ENCODE measurements around the gene TCEA2.
A peak's percentile ranks its signal among the peaks of the same experiment; 100 is the strongest.

The TCEA2 gene

DNA sequence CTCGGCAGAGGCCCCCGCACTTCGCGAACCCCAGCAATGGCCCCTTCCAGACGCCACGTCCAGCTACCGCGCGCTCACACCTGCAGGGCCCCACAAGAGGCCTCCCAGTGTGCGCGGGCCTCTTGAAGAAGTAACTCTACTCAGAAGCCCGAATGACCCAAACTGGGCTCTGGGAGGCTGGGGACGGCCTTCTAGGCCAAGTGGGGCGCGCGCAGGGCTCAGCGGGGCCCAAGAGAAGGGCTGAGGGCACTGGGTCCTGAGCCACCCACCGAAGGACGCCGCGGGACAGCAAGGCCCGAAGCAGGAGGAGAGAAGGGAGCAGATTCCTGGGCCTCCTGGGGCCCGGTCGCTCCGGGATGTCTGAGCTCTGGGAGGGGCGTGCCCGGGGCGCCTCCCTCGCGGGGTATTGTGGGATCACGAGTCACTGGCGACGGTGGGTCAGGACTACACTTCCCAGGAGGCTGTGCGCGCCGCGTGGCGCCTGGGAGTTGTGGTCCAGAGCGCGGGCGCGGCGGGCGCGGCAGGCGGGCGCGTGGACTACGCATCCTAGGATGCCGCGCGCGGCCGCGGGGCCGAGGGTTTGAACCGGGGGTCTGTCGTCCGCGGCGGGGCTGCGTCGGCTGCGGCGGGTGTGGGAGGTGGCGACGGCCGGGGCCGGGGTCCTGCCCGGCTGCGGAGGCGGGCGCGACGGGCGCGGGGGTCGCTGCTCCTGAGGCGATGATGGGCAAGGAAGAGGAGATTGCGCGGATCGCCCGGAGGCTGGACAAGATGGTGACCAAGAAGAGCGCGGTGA lies at the start of gene TCEA2:
Gene TCEA2 (plus strand): TSS at position 603 of the 793 bp plus-strand sequence. CDS start 115 bp downstream, at position 718.
- peak; percentile 95 for DNase-seq

DNA sequence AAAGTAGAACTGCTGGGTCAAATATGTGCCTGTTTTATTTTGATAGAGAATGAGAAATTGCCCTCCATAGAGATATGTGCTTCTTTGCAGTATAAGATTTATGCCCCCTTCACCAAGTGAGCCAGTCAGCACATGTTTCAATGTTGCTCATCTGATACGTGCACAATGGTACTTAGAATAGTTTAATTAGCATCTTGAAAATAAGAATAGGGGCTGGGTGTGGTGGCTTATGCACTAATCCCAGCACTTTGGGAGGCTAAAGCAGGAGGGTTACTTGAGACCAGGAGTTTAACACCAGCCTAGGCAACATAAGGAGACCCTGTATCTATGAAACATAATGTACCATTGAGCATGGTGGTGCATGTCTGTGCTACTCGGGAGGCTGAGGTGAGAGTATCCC lies 47.4 kb upstream of the TCEA2 start:
- no peak for DNase-seq

DNA sequence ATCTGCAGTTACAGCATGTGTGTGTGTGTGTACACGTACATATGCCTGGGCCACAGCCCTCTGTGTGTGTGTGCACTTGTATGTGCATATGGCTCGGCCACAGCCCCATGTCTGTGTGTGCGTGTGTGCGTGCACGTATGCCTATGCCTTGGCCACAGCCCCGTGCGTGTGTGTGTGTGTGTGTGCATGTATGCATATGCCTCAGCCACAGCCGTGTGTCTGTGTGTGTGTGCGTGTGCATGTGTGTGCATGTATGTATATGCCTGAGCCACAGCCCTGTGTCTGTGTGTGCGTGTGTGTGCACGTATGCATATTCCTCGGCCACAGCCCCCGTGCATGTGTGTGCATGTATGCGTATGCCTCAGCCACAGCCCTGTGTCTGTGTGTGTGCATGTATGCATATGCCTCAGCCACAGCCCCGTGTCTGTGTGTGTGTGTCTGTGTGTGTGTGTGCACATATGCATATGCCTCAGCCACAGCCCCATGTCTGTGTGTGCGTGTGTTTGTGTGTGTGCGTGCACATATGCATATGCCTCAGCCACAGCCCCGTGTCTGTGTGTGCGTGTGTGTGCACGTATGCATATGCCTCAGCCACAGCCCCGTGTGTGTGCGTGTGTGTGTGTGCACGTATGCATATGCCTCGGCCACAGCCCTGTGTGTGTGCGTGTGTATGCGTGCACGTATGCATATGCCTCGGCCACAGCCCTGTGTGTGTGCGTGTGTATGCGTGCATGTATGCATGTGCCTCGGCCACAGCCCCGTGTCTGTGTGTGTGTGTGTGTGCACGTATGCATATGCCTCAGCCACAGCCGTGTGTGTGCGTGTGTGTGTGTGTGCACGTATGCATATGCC lies 41.6 kb upstream of the TCEA2 start:
- no peak for DNase-seq

DNA sequence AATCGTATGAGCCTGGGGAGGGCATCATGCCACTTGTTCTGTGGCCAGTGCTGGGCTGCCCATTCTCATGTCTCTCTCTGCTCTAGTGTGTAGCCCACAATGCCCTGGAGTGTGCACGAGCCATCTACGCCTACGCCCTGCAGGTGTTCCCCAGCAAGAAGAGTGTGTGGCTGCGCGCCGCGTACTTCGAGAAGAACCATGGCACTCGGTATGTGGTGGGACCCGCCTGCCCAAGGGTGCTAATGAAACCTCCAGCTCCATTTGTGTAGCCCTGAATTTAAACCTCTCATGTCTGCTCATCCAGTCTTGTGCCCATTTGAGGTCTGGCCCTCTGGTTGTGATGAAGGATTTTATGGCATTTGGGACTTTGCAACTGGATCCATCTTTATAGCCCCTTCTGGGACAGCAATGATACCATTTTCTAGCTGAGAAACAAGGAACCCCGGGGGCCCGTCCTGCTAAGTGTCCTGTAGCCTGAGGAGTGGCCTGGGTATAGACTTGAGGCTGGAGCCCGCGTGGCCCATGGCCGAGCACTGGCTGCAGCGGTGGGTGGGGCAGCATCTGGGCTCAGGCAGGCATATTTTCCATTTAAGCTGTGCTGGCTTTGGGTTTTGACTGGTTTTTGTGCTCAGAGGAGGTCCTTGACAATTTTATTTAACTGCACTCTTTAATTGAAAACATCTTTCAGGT lies 40.2 kb upstream of the TCEA2 start:
- no peak for DNase-seq

DNA sequence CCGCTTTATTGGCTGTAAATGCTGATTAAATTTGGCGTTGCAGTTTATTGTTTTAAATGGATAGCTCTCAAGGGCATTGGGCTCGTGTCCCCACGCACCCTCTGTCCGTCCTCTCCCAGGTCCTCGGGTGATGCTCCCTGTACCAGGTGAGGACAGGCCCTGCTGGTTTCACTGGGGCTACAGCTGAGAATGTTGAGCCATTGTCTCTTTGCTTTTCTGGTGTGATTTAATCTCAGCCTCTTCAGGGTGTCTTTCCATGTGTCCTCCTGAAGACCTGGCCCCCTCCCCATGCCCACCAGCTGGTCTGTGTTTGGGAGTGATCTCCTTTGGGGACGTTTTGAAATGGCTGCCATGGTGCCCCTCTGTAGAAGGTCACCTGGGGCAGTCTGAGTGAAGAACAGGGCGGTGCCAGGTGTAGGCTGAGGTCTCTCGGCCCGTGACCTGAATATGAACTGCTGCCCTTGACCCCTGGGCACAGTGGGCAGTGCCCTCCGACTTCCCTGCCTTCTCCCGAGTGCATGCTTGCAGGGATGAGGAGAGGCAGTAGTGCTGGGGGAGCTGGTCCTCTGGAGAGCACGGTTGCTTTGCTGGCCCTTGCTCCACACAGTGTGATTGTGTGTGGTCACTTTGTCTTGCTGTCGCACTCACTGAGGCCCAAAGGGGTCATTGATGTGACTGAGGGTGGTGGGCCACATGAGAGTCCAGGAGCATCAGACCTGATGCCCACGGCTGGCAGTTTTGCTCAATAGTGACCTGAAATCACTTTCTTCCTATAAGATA lies 39.4 kb upstream of the TCEA2 start:
- DNase-seq, result no peak

DNA sequence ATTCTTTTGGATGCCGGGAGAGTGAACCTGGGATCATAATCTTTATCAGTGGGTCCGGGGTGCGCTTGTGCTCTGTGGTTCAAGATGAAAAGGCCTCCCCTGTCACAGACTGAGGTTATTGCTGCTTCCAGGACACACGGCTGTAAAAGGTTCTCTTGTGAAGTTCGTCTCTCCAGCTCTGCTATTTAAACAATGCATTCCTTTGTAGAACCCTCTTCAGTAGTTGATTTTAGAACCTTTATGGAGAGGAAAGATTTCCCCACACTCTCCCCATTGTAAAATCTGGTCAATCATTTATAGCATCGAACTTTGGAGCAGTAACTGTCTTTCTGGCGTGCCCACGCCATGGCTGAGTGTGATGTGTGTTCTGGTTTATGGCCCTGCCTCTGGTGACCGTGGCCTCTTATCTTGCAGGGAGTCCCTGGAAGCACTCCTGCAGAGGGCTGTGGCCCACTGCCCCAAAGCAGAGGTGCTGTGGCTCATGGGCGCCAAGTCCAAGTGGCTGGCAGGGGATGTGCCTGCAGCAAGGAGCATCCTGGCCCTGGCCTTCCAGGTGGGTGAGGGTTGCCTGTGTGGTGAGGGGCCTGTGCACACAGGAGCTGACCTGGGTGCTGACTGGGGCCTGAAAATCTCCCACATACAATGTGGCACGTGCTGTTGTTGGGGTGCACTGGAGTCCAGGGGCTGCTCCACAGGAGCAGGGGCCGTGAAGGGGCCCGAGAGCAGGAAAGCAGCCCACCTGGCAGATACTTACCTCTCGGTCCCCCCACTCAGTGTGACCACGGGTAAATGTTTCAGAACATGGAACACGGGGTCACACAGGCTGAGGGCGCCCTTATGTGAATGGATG lies 38.6 kb upstream of the TCEA2 start:
- DNase-seq, result no peak

DNA sequence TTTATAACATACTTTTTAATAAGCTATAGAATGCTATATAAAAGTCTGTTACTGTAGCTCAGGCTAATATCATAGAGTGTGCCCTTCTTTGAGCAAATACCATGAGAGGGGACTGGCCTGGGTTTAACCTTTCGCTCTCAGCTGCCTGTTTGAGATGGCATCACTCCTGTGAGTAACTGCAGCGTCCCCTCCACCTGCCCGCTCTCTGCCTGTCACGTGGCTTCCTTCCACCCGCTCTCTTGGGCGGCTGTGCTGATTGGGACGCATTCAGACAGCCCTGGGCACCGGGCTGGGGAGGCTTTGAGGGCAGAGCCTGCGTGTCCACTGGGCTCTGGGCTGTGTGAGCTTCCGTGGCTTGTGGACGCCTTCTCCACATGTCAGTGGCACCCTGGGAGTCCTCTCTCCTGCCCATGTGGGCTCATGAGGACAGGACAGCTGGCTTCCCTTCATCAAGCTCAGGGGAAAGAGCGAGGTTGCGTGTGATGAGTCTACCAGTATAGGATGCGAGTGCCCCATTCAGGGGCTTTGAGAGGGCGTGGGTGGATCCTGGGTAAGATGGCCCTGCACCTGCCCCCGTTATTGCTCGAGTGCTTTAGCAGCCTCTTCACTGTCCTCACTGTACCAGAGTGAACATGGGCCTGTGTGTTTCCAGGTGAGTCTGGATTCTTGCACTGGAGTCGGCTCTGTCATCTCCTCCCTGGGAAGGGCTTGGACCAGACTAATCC lies 37.7 kb upstream of the TCEA2 start:
- no peak for DNase-seq

DNA sequence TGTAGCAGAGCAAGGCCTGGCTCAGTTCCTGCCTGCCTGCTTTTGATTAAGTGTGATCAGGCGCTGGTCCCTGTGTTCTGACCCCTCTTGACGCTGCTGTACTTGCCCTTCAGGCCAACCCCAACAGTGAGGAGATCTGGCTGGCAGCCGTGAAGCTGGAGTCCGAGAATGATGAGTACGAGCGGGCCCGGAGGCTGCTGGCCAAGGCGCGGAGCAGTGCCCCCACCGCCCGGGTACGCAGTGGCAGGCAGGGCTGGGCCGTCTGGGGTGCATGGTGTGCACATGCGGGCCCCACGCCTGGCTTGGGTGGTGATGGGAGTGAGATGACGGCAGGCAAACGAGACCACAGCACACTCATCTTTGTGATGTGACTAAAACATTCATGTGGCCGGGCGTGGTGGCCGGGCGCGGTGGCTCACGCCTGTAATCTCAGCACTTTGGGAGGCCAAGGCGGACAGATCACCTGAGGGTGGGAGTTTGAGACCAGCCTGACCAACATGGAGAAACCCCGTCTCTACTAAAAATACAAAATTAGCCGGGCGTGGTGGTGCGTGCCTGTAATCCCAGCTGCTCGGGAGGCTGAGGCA lies 37.1 kb upstream of the TCEA2 start:
- no peak for DNase-seq

DNA sequence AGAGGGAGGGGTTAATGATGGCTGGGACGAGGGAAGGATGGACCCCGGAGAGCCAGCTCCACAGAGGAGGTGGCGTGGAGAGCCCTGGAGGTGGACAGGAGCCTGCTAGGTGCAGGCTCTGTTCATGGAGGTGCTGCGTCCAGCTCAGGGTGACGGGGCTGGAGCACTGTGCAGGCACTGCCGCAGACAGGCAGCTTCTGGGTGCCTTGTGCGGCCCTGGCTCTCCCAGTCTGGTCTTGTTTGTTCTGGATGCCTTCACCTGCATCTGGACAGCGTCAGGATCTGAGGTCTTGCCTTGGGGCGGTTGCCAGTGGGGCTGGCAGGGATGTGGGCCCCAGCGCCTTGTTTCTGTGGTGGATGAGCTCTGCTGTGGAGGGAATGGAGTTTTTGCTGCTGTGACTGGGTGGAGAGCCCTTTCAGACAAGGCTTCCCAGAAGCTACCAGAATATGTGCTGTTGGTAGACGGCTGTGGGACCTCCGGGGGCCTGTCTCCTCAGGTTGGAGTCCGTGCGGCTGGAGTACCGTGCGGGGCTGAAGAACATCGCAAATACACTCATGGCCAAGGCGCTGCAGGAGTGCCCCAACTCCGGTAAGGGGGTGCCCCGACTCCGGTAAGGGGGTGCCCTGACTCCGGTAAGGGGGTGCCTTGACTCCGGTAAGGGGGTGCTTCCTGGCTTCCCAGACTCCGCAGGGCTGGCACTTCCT lies 34.9 kb upstream of the TCEA2 start:
- no peak for DNase-seq

DNA sequence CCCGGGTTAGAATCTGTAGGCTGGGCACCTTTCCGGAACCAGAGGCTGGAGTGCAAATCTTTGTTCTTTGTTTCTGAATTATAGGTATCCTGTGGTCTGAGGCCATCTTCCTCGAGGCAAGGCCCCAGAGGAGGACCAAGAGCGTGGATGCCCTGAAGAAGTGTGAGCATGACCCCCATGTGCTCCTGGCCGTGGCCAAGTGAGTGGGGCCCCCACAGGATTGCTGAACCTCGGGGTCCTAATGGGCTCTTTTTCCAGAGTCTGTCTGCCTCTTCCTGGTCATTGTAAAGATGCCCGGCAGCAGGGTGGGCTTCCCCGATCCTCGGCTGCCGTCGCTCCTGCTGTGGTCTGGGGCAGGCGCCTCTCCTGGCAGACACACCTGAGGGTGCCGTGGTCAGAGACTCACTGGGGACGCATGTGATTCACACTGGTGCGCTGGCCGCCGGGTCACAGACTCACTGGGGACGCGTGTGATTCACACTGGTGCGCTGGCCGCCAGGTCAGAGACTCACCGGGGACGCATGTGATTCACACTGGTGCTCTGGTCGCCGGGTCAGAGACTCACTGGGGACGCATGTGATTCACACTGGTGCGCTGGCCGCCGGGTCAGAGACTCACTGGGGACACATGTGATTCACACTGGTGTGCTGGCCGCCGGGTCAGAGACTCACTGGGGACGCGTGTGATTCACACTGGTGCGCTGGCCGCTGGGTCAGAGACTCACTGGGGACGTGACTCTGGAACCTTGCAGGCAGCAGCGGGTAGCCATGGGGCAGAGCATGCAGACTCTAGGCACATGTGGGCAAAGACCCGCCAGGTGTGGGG lies 33.5 kb upstream of the TCEA2 start:
- DNase-seq, result no peak

DNA sequence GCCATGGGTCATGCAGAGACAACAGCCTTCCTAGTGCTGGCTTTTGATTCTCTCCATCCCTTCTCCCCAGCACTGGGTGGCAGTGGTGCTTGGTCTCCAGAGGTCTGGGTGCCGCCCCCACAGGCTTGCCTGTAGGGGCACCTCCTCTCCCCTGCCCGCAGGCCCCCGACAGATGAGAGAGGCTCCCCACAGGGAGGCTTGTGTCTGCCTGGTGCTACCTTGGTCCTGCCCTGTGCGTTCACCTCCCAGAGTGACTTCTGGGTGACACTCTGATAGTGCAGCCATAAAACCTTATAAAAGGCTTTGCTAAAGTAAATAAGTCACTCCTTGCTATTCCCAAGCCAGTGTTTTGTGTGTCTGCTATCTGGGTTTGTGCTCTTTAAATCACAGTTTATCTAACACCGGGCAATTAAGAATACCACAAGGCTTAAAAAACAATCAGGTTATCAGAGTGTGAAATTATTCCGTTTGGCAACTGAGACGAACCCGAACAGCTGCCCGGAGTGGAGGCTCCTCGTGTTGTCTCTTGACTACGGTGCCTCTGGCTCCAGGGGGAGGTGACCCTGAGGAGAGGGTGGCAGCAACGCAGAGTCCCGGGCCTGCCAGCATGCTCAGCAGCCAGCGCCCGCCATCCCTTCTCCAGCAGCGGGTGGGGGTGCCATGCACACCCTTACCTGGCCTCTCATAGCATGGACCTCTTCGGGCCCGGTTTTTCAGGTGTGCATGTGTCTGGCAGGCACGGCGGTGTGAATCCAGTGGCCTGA lies 32.4 kb upstream of the TCEA2 start:
- DNase-seq, result no peak

DNA sequence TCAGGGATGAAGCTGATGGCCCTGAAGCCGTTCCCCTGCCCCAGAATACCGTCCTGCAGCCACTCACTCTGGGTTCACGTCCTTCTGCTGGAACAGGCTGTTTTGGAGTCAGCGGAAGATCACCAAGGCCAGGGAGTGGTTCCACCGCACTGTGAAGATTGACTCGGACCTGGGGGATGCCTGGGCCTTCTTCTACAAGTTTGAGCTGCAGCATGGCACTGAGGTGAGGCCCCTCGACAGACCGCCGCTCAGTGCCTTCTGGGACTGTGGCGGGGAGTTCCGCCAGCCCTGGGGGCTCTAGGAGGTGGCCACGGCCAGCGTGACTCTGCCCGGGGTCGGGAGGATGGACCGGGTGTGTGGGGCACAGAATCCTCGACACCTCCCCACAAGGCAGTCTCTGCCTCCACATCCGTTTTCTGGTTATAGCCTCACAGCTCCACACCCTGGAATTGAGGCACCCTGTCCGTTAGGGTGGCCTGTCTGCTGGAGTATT lies 31.1 kb upstream of the TCEA2 start:
- no peak for DNase-seq

DNA sequence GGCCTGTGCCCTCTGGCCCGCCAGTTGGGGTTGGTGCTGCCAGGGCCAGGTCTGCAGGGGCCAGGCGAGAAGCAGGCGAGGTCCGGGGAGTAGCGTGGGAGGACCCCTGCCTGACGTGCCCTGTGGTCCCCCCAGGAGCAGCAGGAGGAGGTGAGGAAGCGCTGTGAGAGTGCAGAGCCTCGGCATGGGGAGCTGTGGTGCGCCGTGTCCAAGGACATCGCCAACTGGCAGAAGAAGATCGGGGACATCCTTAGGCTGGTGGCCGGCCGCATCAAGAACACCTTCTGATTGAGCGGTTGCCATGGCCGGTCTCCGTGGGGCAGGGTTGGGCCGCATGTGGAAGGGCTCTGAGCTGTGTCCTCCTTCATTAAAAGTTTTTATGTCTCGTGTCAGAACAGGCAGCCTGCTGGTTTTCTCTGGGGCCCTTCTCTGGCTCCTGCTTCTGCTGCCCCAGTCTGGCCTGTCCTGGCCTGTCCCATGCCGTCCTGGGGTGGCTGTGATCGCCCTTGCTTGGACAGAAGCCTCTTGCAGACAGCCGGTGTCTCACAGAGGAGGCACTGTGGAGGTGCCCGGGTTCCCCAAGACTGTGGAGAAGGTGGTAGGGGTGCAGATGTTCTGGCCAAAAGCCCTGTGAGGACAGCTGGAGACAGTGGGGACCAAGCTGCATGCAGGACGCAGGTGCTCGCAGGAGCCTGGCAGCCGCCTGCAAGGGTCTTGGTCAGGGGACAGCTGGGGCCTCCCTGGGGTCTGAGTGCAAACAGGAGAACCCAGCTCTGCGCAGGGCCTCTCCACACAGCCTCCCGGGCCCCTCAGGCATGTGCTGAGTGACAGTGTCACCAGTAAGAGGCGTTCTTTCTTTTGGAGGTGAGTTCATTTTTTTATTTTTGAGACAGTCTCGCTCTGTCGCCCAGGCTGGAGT lies 30.0 kb upstream of the TCEA2 start:
- DNase-seq, result no peak

DNA sequence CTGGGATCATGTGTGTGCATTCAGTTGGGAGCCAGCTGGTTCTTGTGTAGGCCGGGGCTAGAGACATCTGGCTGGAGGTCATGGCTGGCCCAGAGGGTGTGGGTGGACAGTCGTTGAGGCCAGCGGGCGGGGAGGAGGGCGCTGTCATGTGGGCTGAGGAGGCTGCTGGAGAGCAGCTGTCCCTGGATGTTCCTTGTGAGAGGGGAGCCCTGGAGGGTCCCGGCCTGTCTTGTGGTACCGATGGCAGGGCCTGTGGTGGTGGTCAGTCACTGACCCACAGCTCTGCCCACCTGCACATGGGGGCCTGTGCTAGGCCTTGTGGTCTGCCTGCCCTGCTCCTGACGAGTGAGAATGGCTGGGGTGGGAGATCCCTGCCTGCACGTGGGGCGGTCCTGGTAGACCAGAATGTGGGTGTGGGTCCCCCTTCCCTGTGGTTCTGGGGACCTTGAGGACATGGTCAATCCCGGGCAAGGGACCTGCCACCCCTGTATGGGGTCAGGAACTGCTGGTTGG lies 29.0 kb upstream of the TCEA2 start:
- no peak for DNase-seq

DNA sequence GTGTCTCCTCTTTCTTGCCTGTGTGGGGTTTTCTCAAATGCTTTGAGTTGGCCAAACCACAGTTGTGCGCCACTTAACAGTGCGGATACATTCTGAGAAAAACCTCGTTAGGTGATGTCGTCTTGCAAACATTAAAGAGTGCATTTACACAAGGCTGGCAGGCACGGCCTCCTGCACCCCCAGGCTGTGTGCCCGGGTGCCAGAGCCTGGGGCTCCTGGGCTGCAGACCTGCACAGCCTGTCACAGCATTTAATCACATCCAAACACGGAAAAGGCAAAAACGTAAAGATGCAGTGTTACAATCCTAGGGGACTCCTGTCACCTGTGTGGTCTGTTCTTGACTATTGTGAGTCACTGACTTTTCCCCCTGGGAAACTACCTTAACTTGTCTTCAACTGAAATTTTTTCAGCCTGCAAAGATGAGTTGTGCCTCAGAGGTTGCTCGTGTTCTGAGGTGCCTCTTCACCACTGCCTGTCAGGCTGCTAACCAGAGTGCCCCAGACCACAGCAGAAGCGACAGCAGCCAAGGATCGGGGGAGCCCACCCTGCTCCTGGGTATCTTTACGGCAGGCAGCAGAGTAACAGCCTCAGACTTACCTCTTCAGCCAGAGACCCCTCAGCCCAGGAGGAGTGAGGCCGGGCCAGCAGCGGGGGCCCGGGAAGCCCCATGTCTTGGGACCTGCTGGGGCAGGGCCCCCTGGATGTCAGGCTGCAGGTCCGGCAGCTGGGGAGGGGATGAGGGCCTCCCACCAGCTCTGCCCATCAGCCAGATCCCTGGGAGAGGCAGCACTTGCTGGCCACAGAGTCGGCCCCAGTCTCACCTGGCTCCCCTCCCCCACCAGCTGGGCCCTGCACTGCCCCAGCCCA lies 27.7 kb upstream of the TCEA2 start:
- DNase-seq, result peak; percentile 49

DNA sequence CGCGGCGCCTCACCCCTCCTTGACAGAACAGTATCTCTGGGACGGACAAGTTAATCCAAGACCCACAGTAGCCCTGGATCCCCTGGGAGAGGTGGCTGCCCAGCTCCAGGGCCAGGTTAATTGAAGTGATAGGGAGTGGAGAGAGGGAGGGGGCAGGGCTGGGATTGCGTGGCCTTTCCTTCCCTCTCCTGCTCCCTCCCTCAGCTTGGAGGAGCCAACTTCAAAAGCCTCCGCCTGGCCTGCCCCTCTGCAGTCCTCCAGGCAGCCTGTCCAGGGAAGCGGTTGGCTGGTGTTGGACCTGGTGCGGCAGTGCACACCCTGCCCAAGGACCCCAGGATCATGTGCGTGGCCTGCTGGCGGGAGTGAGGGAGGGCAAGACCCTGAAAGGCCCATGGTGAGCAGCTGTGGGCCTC lies 27.1 kb upstream of the TCEA2 start, which contains the start of gene C20orf204:
Gene C20orf204 (plus strand): TSS at position 250 of the 413 bp plus-strand sequence. CDS start 142 bp downstream, at position 392.
- no peak for DNase-seq

Data from stimulated activated CD4-positive, alpha-beta T cell treated with anti-CD3 and anti-CD28 coated beads, Interleukin-1b, Interleukin-23, amount 100 ng/mL, for 48 hours (primary cell).